Measurements from ENCODE around the gene CYP46A1.

The CYP46A1 gene

DNA sequence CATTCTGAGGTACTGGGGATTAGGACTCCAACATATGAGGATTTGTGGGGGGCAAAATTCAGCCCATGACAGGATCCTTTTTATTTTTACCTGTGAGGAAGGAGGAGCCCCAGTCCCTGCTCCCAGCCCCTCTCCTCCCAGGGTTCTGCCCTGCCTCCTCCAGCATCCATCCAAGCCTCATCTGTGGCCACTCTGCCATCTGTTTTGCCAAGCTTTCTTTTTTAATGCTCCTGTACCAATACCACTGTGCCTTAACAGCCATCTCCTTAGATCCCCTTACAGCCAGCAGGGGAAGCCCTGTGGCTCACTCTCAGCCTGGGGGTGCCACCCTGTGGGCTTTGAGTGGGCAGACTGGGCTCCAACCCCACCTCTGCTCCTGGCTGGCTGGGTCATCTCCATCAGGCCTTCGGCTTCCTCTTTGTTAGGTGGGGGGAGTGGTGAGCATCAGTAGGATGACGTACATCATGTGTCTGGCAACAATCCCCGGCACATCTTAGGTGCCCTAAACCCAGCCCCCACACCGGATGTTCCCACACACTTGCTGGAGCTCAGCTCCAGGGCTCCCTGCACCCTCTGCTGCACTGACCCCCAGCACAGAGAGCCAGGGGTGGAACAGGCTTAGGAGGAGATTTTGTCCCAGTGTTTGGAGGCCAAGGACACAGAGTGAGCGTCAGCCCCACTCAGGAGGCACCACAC, 40.2 kb downstream of the CYP46A1 start:
- no peak for DNase-seq (ENCODE audit: low spot score)
- TF ChIP-seq, protein P1, sequence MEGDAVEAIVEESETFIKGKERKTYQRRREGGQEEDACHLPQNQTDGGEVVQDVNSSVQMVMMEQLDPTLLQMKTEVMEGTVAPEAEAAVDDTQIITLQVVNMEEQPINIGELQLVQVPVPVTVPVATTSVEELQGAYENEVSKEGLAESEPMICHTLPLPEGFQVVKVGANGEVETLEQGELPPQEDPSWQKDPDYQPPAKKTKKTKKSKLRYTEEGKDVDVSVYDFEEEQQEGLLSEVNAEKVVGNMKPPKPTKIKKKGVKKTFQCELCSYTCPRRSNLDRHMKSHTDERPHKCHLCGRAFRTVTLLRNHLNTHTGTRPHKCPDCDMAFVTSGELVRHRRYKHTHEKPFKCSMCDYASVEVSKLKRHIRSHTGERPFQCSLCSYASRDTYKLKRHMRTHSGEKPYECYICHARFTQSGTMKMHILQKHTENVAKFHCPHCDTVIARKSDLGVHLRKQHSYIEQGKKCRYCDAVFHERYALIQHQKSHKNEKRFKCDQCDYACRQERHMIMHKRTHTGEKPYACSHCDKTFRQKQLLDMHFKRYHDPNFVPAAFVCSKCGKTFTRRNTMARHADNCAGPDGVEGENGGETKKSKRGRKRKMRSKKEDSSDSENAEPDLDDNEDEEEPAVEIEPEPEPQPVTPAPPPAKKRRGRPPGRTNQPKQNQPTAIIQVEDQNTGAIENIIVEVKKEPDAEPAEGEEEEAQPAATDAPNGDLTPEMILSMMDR (IDR thresholded peaks at IDR 0.05; ENCODE audit: extremely low read depth, missing control alignments), result no peak

DNA sequence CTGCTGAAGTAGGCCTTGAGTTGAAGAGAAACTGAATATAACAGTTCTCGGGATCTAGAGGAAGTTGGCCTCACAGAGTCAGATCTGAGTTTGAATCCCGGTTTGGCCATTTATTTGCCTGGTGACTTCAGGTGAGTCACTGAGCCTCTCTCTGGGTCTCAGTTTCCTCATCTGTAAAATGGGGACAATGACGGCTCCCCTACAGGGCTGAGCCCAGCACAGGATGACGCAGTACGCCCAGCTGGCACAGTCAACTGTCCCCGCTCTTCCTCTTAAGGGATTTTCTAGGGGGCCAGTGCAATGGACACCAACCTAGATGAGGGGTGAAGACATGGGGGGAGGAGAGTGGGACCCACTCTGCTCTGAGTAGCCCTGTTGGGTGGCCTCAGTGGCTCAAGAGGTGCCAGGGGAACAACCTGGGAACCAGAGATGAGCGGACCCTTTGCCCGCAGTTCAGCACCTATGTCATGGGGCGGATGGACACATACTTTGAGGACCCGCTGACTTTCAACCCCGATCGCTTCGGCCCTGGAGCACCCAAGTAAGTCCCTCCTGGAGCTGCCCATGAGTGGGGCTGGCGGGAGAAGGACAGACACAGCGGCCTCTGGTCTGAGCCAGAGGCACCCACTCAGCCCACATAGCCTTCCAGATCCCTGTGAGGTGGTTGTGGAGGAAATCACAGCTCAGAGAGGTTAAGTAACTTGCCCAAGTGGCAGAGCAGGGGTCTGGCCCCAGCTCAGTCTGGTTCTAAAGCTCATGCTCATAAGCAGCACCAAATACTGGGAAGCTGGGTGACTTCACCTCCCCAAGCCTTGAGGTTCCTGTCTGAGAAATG, 41.1 kb downstream of the CYP46A1 start:
- TF ChIP-seq, protein P1 (IDR thresholded peaks at IDR 0.05; ENCODE audit: extremely low read depth, missing control alignments), result no peak
- no peak for DNase-seq (ENCODE audit: low spot score)

DNA sequence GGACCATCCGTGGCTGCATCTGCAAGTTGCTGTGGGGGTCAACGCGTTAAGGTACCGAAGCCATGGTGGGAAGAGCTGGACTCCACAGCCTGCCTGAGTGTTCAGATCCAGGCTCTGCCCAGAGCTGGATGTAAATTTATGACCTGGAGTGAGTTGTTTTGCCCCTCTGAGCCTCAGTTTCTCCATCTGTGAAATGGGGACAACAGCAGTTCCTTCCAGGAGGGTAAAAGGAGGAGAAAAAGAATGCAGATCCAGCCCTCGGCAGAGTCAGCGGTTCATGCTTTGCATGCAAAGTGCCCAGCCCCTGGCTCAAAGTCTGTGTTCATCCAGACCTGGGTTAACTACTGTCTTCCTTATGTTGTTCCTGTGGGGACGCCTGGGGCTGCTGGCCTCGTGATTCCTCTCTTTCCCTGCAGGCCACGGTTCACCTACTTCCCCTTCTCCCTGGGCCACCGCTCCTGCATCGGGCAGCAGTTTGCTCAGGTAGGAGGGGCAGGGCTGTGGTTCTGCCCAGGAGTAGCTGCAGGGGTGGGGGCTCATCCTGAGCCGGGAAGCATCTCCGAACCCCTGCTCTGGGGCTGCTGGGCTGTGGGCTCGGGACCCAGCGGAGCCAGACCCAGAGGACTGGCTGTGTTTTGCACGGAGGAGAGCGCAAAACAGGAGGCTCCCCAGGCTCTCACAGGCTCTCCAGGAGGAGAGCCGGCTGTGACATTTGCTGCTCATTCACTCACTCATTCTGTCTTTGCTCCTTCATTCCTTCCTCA, 41.9 kb downstream of the CYP46A1 start:
- DNase-seq (ENCODE audit: low spot score), result no peak
- TF ChIP-seq, protein P1 (IDR thresholded peaks at IDR 0.05; ENCODE audit: extremely low read depth, missing control alignments), result no peak

DNA sequence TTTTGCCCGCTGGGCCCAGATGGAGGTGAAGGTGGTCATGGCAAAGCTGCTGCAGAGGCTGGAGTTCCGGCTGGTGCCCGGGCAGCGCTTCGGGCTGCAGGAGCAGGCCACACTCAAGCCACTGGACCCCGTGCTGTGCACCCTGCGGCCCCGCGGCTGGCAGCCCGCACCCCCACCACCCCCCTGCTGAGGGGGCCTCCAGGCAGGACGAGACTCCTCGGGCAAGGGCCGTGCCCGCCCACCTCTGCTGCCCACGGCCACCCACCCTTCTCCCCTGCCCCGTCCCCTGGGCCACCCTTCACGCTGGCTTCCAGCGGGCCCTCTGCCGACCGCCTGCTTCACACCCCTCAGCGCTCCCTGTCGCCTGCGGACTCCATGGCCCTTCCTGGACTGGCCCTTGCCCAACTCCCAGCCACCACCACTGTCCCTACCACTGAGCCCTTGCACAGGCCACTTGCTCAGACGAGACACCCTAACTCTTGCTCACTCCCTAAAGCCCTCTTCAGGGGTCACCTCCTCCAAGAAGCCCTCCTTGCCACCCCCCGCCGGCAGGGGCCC, 42.5 kb downstream of the CYP46A1 start:
- TF ChIP-seq, protein P1 (IDR thresholded peaks at IDR 0.05; ENCODE audit: extremely low read depth, missing control alignments), result no peak
- DNase-seq (ENCODE audit: low spot score), result no peak

DNA sequence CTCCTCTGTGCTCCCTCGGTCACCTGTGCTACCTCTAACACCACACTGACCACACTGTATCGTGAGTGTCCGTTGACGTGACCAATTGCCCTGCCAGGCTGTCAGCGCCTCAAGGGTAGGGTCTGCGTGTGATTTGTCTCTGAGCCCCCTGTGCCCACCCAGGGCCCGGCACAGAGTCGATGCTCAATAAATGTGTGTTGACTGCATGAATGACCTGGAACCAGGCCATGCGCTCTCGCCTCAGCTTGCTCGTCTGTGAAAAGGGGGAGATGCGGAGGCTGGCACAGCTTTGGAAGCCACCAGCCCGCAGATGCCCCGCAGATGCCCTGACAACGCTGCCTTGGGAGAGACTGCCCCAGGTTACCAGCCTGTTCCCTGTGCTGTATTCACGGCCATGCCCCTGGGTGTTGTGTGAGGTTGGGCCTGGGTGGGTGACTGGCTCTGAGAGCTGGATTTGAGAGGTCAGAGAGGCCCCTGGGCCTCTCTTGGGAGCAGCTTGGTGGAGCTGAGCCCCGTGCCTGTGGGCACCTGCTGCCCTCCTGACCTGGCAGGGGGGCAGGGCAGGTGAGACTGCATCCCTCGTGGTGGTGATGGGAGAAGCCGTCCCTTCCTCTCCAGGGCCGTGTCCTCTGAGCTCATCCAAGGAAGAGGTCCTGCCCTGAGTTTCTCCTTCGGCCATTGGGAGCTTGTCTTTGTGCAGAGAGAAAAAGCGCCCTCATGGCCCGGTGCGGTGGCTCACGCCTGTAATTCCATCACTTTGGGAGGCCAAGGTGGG, 43.2 kb downstream of the CYP46A1 start:
- TF ChIP-seq, protein P1 (IDR thresholded peaks at IDR 0.05; ENCODE audit: extremely low read depth, missing control alignments), result no peak

DNA sequence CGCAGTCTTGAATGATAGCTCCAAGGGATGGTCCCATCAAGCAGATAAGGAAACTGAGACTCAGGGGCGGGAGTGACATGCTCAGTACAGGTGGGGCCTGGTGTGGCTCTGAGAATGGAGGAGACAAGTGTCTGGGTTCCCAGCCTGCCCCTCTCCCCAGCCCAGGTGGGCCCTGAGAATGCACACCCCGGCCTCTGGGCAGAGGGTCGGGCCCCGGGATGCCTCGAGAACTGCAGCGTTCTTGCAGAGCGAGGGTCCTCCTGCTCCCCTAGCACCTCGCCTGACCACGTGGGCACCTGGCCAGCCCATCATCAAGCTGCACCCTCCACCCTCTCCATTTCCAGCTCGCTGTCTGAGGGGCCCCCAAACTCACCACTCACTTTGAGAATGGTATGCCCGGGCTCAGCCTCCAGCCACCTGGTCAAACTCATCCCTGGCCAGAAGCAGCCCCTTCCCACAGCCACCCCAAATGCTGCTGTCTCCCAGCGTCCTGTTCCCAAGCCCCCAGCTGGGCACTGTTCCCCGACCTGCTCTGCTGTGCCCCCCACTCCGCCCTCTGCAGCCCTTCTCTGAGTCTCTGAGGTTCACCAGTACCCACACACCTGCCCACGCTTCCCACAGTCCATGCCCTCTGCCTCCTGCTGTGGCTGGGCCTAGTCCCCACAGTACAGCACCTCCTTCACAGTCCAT, 44.3 kb downstream of the CYP46A1 start:
- TF ChIP-seq, protein P1 (IDR thresholded peaks at IDR 0.05; ENCODE audit: extremely low read depth, missing control alignments), result no peak
- no peak for DNase-seq (ENCODE audit: low spot score)

More for the DNA sequence above, 43.2 kb downstream of the CYP46A1 start:
- DNase-seq (ENCODE audit: low spot score), result no peak

All from GM20000 (cell line).